Stimulated activated CD8-positive, alpha-beta memory T cell treated with anti-CD3 and anti-CD28 coated beads, Interleukin-2, amount 100 ng/mL, for 48 hours (primary cell): ENCODE measurements around the gene PRELID3B.

Experiments used
- DNase-seq, 2 donors: peaks; one replicate each; pipeline ENCODE4 v3.0.0-alpha.2; 2020; ENCODE audit warnings: low read depth in 2 of 2

Gene PRELID3B

DNA sequence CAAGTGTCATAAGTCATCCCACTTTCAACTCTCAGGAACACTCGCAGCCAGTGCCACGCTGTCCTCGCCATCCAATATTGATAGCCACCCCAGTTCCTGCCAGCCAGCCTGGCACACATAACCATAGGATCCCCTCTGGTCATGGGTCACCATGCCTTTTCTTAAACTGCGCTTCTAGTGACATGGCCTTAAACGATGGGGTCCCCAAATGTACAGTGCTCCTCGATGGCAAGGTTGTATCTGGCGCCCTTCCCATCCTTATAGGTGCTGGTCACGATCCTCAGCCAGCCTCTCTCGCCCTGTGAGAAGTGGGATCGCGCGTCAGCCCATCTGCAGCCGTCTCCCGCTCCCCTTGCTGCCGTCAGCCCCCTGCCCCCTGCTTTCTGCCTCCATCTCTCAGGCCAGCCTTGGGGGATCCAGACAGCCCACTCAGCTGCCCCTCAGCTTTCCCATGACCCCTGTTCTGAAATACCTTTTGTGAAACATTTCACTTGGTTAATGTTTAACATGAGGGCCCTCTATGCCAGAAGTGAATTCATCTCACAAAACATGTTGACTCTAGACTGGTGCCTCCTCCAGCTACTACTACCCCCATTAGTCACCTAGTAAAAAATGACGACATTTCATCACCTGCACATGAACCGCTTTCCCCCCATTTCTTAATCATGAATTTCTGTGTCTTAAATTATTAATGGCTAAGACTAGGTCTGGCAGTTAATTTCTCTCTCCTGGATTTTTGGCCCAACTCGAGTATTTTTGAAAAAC, 46.9 kb downstream of the PRELID3B start:
- no peak for DNase-seq

GRCh38 chr20:58994390-58995159, 48.0 kb downstream of the PRELID3B start:
- DNase-seq = no peak

GRCh38 chr20:58993332-58994248, 49.0 kb downstream of the PRELID3B start:
- DNase-seq = no peak

- no peak for DNase-seq
Observed at GRCh38 chr20:58992911-58993310, 49.7 kb downstream of the PRELID3B start.

- no peak for DNase-seq
Observed at GRCh38 chr20:58991715-58992114, 50.9 kb downstream of the PRELID3B start.

DNA sequence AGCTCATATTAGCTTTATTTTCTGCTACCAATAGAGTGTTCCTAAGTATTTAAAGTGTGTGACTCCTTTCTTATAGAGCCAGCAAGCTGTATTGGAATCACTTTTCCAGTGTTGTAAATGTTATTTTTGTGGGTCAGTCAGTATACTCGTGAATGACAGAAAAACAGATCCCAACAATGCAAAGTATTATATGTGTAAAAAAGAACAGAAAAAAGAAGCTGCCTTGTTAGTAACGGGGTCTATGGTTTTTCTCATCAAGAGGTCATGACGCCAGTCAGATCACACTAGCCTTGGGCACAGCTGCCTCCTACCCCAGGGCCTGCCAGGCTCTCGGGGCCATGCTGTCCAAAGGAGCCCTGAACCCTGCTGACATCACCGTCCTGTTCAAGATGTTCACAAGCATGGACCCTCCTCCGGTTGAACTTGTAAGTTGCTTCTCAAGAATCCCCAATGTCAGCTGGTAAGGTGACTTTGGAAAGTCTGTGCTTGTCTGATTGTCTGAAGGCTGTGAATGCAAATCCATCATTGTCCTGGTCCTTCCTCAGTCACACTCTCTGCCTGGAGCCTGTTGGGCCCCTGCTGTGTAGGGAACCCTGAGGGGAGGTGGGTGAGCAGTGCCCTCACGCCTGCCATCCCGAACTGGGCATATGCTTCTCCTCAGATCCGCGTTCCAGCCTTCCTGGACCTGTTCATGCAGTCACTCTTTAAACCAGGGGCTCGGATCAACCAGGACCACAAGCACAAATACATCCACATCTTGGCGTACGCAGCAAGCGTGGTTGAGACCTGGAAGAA, 51.7 kb downstream of the PRELID3B start:
- DNase-seq = no peak

GRCh38 chr20:58989196-58989595, 53.4 kb downstream of the PRELID3B start:
- DNase-seq = no peak

GRCh38 chr20:58988565-58988882, 54.1 kb downstream of the PRELID3B start:
- DNase-seq = no peak

- no peak for DNase-seq
Observed at GRCh38 chr20:58987790-58988564, 54.6 kb downstream of the PRELID3B start.

GRCh38 chr20:58986968-58987517, 55.5 kb downstream of the PRELID3B start:
- no peak for DNase-seq

- DNase-seq = no peak
Observed at GRCh38 chr20:58986286-58986967, 56.2 kb downstream of the PRELID3B start.

- no peak for DNase-seq
Observed at GRCh38 chr20:58985656-58986055, 56.9 kb downstream of the PRELID3B start.

DNA sequence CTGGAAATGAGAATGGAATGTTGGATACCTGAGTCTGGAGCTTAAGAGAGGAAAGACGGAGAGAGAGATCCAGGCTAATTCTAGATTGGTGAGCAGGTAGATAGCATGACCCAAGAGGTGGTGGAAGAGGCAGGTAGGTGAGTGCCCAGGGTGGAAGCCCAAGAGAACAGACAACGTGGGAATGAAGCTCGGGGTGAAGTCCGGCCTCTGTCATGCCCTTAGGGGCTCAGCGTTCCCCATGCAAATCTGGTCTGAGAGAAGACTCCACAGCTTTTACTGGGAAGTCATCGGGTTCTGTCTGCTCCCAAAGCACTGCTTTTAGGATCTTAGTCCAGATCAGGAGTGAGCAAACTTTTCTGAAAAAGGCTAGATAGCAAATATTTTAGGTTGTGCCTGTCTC, 57.9 kb downstream of the PRELID3B start:
- DNase-seq = no peak
